Raji (cell line): Measurements from ENCODE around the gene FAM171A1.

Experiments
- POLR2A ChIP-seq: IDR thresholded peaks from 2 replicates; pipeline ENCODE4 v1.6.1; 2011; ENCODE audit warnings: low read depth, low read length, control low read depth; ENCODE audit not compliant: insufficient read depth

Gene FAM171A1

DNA sequence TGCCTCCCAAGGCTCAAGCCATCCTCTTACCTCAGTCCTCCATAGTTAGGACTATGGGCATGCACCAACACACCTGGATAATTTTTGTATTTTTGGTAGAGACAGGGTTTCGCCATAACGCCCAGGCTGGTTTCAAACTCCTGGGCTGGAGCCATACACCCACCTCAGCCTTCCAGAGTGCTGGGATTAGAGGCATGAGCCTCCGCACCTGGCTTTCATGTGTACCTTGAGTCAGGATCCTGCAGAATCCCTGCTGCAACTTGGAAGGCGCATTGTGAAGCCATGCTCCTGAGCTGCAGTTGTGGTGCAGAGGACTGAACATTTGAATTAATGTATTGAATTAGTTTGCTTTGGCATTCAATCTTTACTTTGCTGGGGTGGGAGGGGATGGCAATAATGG, 173.2 kb downstream of the FAM171A1 start:
- no peak for TF ChIP-seq POLR2A

DNA sequence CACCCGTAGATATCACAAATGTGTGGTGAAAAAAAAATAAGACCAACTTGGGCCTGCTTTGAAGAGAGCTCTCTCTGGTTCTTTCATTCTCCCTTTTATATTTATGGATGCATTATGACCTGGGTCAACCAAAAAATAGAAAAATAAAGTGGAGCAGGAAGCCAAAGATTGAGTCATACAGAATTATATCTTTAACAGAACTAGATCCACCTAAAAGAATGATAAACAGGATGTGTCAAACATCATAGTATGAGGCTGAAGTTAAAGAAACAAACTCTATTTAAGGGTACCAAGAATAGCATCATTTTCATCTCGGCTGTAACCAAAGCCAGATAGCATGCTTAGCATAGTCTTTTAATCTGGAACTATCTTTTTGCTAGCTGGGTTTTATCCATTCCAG, 173.8 kb downstream of the FAM171A1 start:
- no peak for TF ChIP-seq POLR2A

- no peak for TF ChIP-seq POLR2A
Observed at GRCh38 chr10:15196021-15196834, 174.9 kb downstream of the FAM171A1 start.

- no peak for TF ChIP-seq POLR2A
Observed at GRCh38 chr10:15189133-15189885, 181.8 kb downstream of the FAM171A1 start.

GRCh38 chr10:15188603-15189002, 182.5 kb downstream of the FAM171A1 start:
- no peak for TF ChIP-seq POLR2A

GRCh38 chr10:15183689-15184481, 187.2 kb downstream of the FAM171A1 start:
- TF ChIP-seq POLR2A: no peak

- no peak for TF ChIP-seq POLR2A
Observed at GRCh38 chr10:15182540-15183207, 188.4 kb downstream of the FAM171A1 start.

DNA sequence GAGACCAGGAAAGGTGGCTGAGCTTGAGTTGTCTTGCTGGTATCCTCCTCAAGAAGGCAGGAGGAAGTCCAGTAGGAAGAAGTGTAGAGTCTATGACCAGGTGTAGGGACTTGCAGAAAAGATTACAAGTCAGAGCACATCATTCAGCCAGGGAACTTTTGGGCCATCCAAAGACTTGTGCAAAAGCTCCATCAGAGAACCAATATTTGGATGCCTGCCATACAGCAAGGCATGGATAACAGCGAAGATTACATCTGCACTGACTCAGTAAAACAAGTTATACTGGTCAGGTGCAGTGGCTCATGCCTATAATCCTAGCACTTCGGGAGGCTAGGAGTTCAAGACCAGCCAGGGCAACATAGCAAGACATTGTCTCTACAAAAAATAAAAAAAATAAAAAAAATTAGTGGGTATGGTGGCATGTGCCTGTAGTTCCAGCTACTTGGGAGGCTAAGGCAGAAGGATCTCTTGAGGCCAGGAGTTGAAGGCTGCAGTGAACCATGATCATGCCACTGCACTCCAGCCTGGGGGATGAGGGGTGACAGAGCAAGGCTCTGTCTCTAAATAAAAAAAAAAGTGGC, 189.4 kb downstream of the FAM171A1 start:
- no peak for TF ChIP-seq POLR2A

- no peak for TF ChIP-seq POLR2A
Observed at GRCh38 chr10:15180736-15181135, 190.4 kb downstream of the FAM171A1 start.

DNA sequence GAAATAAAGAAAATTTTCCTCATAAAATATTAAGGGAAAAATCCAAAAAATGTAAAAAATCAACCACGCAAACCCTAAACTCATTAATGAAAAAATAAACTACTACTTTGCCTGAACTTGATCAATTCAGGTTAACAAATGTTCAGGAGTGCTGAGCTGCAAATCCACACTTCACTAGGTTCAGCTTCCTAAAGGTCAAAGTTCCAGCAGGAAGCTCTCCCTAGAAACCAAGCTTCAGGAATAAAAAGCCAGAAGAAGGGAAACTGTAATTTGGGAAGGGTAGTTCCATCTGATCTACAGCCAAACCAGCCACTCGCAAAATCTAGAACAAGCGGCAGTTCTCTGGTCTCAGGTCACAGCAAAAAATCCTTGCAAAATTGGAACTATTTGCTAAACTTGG, 194.8 kb downstream of the FAM171A1 start:
- no peak for TF ChIP-seq POLR2A

DNA sequence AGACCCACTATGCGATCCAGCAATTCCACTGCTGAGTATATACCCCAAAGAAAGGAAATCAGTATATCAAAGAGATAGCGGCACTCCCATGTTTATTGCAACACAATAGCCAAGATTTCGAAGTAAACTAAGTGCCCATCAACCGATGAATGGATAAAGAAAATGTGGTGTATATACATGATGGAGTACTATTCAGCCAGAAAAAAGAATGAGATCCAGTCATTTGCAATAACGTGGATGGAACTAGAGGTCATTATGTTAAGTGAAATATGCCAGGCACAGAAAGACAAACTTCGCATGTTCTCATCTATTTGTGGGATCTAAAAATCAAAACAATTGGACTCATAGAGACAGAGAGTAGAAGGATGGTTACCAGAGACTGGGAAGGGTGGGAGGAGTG, 195.5 kb downstream of the FAM171A1 start:
- no peak for TF ChIP-seq POLR2A

- no peak for TF ChIP-seq POLR2A
Observed at GRCh38 chr10:15172306-15172840, 198.7 kb downstream of the FAM171A1 start.

GRCh38 chr10:15169555-15170401, 201.3 kb downstream of the FAM171A1 start:
- no peak for TF ChIP-seq POLR2A

- no peak for TF ChIP-seq POLR2A
Observed at GRCh38 chr10:15168786-15169554, 202.1 kb downstream of the FAM171A1 start.
